Neural cell (in vitro differentiated cells): ENCODE data around the gene PLD4. TPM values are rescaled to one million over a fixed set of nuclear protein-coding genes. Genes with fewer than 3 reads are reported as not detected.

Experiments used
- H2AFZ ChIP-seq: fragments of 200-600, 300-800 bp; sonication (generic), shearing (Covaris generic); 2 replicates; pipeline ENCODE4 v1.6.0; 2014; ENCODE audit warnings: low read depth, mild to moderate bottlenecking, antibody characterized with exemption, low read length, moderate library complexity
- H3F3A ChIP-seq: fragments of 200-600 bp; shearing (Covaris generic); 2 replicates; pipeline ENCODE4 v1.6.1; 2016; ENCODE audit warnings: mild to moderate bottlenecking, moderate library complexity, mixed read lengths, antibody characterized with exemption, low read length; ENCODE audit not compliant: insufficient read depth, poor library complexity, severe bottlenecking
- H3K27ac ChIP-seq: fragments of 200-600, 300-800 bp; sonication (generic), shearing (Covaris generic); 2 replicates; pipeline ENCODE4 v1.5.1; 2014; ENCODE audit warnings: mild to moderate bottlenecking, low read length, moderate library complexity
- H3K27me3 ChIP-seq: fragments of 300-800, 200-600 bp; sonication (generic), shearing (Covaris generic); 2 replicates; pipeline ENCODE4 v1.6.0; 2014; ENCODE audit warnings: mild to moderate bottlenecking, low read depth, low read length, moderate library complexity; ENCODE audit not compliant: insufficient read depth
- H3K36me3 ChIP-seq: fragments of 300-800, 200-600 bp; sonication (generic), shearing (Covaris generic); 2 replicates; pipeline ENCODE4 v1.5.1; 2014; ENCODE audit warnings: mild to moderate bottlenecking, antibody characterized with exemption, low read length, moderate library complexity; ENCODE audit not compliant: insufficient read depth
- H3K4me2 ChIP-seq: fragments of 300-800, 200-600 bp; sonication (generic), shearing (Covaris generic); 2 replicates; pipeline ENCODE4 v1.6.0; 2014; ENCODE audit warnings: mild to moderate bottlenecking, low read length
- H3K4me3 ChIP-seq: fragments of 300-800, 200-600 bp; sonication (generic), shearing (Covaris generic); 2 replicates; pipeline ENCODE4 v1.5.1; 2014; ENCODE audit warnings: mild to moderate bottlenecking, low read length, moderate library complexity
- H3K79me2 ChIP-seq: fragments of 200-600 bp; shearing (Covaris generic); replicated peaks from 2 replicates; pipeline ENCODE4 v1.6.0; 2014; ENCODE audit warnings: mild to moderate bottlenecking, low read length, moderate library complexity; ENCODE audit not compliant: insufficient read depth
- H3K9ac ChIP-seq: fragments of 300-800, 200-600 bp; sonication (generic), shearing (Covaris generic); 2 replicates; pipeline ENCODE4 v1.6.1; 2016; ENCODE audit warnings: mild to moderate bottlenecking, low read length, mixed read lengths
- H3K9me2 ChIP-seq: fragments of 200-600 bp; shearing (Covaris generic); 2 replicates; pipeline ENCODE4 v1.6.1; 2016; ENCODE audit warnings: mild to moderate bottlenecking, low read length, mixed read lengths; ENCODE audit not compliant: insufficient read depth
- H3K9me3 ChIP-seq: fragments of 200-600, 300-800 bp; sonication (generic), shearing (Covaris generic); 2 replicates; pipeline ENCODE4 v1.6.1; 2016; ENCODE audit warnings: mild to moderate bottlenecking, mixed run types, low read length, moderate library complexity, mixed read lengths
- H4K20me1 ChIP-seq: fragments of 200-600 bp; shearing (Covaris generic); 2 replicates; pipeline ENCODE4 v1.6.1; 2016; ENCODE audit warnings: mild to moderate bottlenecking, mixed run types; ENCODE audit not compliant: insufficient read depth
- CTCF ChIP-seq: fragments of 450-650 bp; IDR thresholded peaks from 2 replicates; pipeline ENCODE4 v1.5.1; 2014; ENCODE audit warnings: antibody characterized with exemption, mild to moderate bottlenecking, moderate library complexity; ENCODE audit not compliant: poor library complexity, severe bottlenecking
- EP300 ChIP-seq: fragments of 450-650 bp; conservative IDR thresholded peaks from 2 replicates; pipeline ENCODE4 v1.6.1; 2014; ENCODE audit warnings: antibody characterized with exemption, mild to moderate bottlenecking, moderate library complexity; ENCODE audit not compliant: poor library complexity, severe bottlenecking
- EZH2 ChIP-seq: fragments of 200-600, 300-800 bp; shearing (Covaris generic), sonication (generic); IDR thresholded peaks from 2 replicates; pipeline ENCODE4 v1.6.1; 2014; ENCODE audit warnings: antibody characterized with exemption, low read length, borderline replicate concordance, mild to moderate bottlenecking; ENCODE audit not compliant: insufficient read depth, poor library complexity, severe bottlenecking
- MXI1 ChIP-seq: fragments of 450-650 bp; conservative IDR thresholded peaks from 2 replicates; pipeline ENCODE4 v1.6.1; 2014; ENCODE audit warnings: antibody characterized with exemption, mild to moderate bottlenecking; ENCODE audit not compliant: poor library complexity, severe bottlenecking
- POLR2AphosphoS5 ChIP-seq: IDR thresholded peaks from 2 replicates; pipeline ENCODE4 v1.6.1; 2012
- RAD21 ChIP-seq: fragments of 450-650 bp; conservative IDR thresholded peaks from 2 replicates; pipeline ENCODE4 v1.6.1; 2014; ENCODE audit warnings: antibody characterized with exemption, mild to moderate bottlenecking, moderate library complexity
- REST ChIP-seq: IDR thresholded peaks from 2 replicates; pipeline ENCODE4 v1.6.1; 2012; ENCODE audit warnings: borderline replicate concordance
- SMC3 ChIP-seq: fragments of 450-650 bp; conservative IDR thresholded peaks from 2 replicates; pipeline ENCODE4 v1.6.1; 2014; ENCODE audit warnings: antibody characterized with exemption, mild to moderate bottlenecking, moderate library complexity; ENCODE audit not compliant: poor library complexity
- TAF1 ChIP-seq: IDR thresholded peaks from 2 replicates; pipeline ENCODE4 v1.6.1; 2012; ENCODE audit warnings: low read depth
- polyA plus RNA-seq: library from polyadenylated mRNA; depleted of rRNA; stranded (reverse); fragments of >200 nt; gene quantifications from 2 replicates; pipeline ENCODE4 v1.2.3, GENCODE V29; 2014

PLD4 gene
- polyA plus RNA-seq, 1 donor from 2014 or later = not detected

GRCh38 chr14:104935955-104936354 is 11.3 kb downstream of the PLD4 start:
- Histone ChIP-seq H3F3A (no peaks in the 10 kb centered on the region), H3K4me3 (no peak overlapping the region), H3K9ac (no peak overlapping the region), H3K4me2 (no peak overlapping the region), H3K9me3 (no peaks in the 10 kb centered on the region), H3K27ac (no peak overlapping the region), H3K27me3 (peaks cover 36% of the 10 kb centered on the region), H3K9me2 (no peaks in the 10 kb centered on the region), H3K79me2 (no peaks in the 10 kb centered on the region), H4K20me1 (no peaks in the 10 kb centered on the region), H3K36me3 (no peaks in the 10 kb centered on the region), H2AFZ (no peak overlapping the region)
- no peak for TF ChIP-seq RAD21
- no peak for TF ChIP-seq SMC3
- no peak for TF ChIP-seq TAF1
- no peak for TF ChIP-seq EP300
- no peak for TF ChIP-seq POLR2AphosphoS5

- Histone ChIP-seq H3K36me3 (no peaks in the 10 kb centered on the region), H3K9me2 (no peaks in the 10 kb centered on the region), H3K27me3 (peaks cover 30% of the 10 kb centered on the region), H4K20me1 (no peaks in the 10 kb centered on the region), H3K4me2 (no peak overlapping the region), H3K9me3 (no peaks in the 10 kb centered on the region), H3K27ac (no peak overlapping the region), H2AFZ (no peak overlapping the region), H3K9ac (no peak overlapping the region), H3K79me2 (no peaks in the 10 kb centered on the region), H3F3A (no peaks in the 10 kb centered on the region), H3K4me3 (no peak overlapping the region)
- TF ChIP-seq MXI1 (no peak), EZH2 (no peak), RAD21 (no peak), CTCF (no peak), EP300 (no peak), TAF1 (no peak), REST (no peak), SMC3 (no peak), POLR2AphosphoS5 (no peak)
Observed at GRCh38 chr14:104936361-104937155, 11.9 kb downstream of the PLD4 start.
